GM18505 (cell line): ENCODE results near the gene STARD9.
"Not testable (repeated sequence)": the region's sequence is repeated elsewhere in the genome, so short reads cannot be mapped to it uniquely, and the experiment has no call there.

Source experiments
- ATAC-seq: cut with Tn5 transposase; IDR thresholded peaks from one replicate; pipeline ENCODE4 v1.9.1; 2021; ENCODE audit not compliant: unreplicated experiment
- POLR2A ChIP-seq: IDR thresholded peaks from 4 replicates; pipeline ENCODE4 v1.6.1; 2011; ENCODE audit warnings: borderline replicate concordance; ENCODE audit not compliant: insufficient read depth, insufficient read length; ENCODE audit errors: extremely low read depth

Gene STARD9

GRCh38 chr15:42575188-42576039 lies at the start of gene STARD9:
Gene STARD9 (plus strand): TSS chr15:42575606. CDS start chr15:42575716, 110 bp downstream.
- peak; percentile 89 for ATAC-seq
- peak; percentile 58 for TF ChIP-seq POLR2A

- TF ChIP-seq POLR2A: no peak
- no peak for ATAC-seq
Measured at GRCh38 chr15:42528970-42529369, 46.4 kb upstream of the STARD9 start.

GRCh38 chr15:42533246-42533645 lies 42.2 kb upstream of the STARD9 start:
- no peak for ATAC-seq
- TF ChIP-seq POLR2A: no peak

- ATAC-seq: no peak
- TF ChIP-seq POLR2A: no peak
Measured at GRCh38 chr15:42544853-42545629, 30.4 kb upstream of the STARD9 start.

- TF ChIP-seq POLR2A: no peak
- ATAC-seq: no peak
Measured at GRCh38 chr15:42547918-42548248, 27.5 kb upstream of the STARD9 start.

- peak; percentile 85 for TF ChIP-seq POLR2A
Measured at GRCh38 chr15:42548249-42549031, 27.0 kb upstream of the STARD9 start, which contains the start of the genes HAUS2 and LRRC57. Gene HAUS2 (plus strand): TSS chr15:42548838. CDS start chr15:42548873, 35 bp downstream. Gene LRRC57 (minus strand): TSS chr15:42548793. CDS start chr15:42548434, 359 bp downstream.

GRCh38 chr15:42549032-42549491 lies 26.3 kb upstream of the STARD9 start:
- ATAC-seq: peak; percentile 27
- no peak for TF ChIP-seq POLR2A

More at GRCh38 chr15:42548249-42549031, 27.0 kb upstream of the STARD9 start, which contains the start of the genes HAUS2 and LRRC57:
- ATAC-seq: peak; percentile 84

GRCh38 chr15:42549741-42550392 lies 25.5 kb upstream of the STARD9 start:
- TF ChIP-seq POLR2A: no peak
- ATAC-seq: no peak

- ATAC-seq: no peak
- TF ChIP-seq POLR2A: no peak
Measured at GRCh38 chr15:42553554-42553953, 21.9 kb upstream of the STARD9 start.

GRCh38 chr15:42556550-42557207 lies 18.7 kb upstream of the STARD9 start:
- ATAC-seq: not testable (repeated sequence)

- TF ChIP-seq POLR2A: no peak
- ATAC-seq: no peak
Measured at GRCh38 chr15:42558739-42559138, 16.7 kb upstream of the STARD9 start.

- no peak for ATAC-seq
- TF ChIP-seq POLR2A: no peak
Measured at GRCh38 chr15:42576040-42576594, 711 bp downstream of the STARD9 start.

- no peak for TF ChIP-seq POLR2A
- no peak for ATAC-seq
Measured at GRCh38 chr15:42576776-42577175, 1.4 kb downstream of the STARD9 start.
